ENCODE data around the gene MACROD2.

GRCh38 chr20:14030991-14031390, 35.7 kb downstream of the MACROD2 start:
- TF ChIP-seq, protein P1, sequence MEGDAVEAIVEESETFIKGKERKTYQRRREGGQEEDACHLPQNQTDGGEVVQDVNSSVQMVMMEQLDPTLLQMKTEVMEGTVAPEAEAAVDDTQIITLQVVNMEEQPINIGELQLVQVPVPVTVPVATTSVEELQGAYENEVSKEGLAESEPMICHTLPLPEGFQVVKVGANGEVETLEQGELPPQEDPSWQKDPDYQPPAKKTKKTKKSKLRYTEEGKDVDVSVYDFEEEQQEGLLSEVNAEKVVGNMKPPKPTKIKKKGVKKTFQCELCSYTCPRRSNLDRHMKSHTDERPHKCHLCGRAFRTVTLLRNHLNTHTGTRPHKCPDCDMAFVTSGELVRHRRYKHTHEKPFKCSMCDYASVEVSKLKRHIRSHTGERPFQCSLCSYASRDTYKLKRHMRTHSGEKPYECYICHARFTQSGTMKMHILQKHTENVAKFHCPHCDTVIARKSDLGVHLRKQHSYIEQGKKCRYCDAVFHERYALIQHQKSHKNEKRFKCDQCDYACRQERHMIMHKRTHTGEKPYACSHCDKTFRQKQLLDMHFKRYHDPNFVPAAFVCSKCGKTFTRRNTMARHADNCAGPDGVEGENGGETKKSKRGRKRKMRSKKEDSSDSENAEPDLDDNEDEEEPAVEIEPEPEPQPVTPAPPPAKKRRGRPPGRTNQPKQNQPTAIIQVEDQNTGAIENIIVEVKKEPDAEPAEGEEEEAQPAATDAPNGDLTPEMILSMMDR (IDR thresholded peaks at IDR 0.05), result no peak
- no peak for TF ChIP-seq POLR2AphosphoS5 (IDR thresholded peaks at IDR 0.05)
